Heart left ventricle (tissue), 16 donors: ENCODE data around the gene C12orf56. TPM values are rescaled to one million over a fixed set of nuclear protein-coding genes. Genes with fewer than 3 reads are reported as not detected.

ENCODE experiments used
- ATAC-seq, 4 donors: fragments of 200-7000 bp; cut with Tn5 transposase; one replicate each; pipeline ENCODE4 v1.9.1; 2020 to 2022; ENCODE audit warnings: moderate library complexity in 4 of 4, mild to moderate bottlenecking in 3 of 4, moderate number of reproducible peaks in 1 of 4
- DNase-seq, 5 donors: peaks; one replicate each; pipeline ENCODE4 v3.0.0-alpha.2; 2020
- H3K27ac ChIP-seq, 12 donors: fragments of 200-600 bp; sonication (generic) in 4 of 12; one replicate each; pipeline versions ENCODE4 v1.5.0 to v1.8.0; 2016 to 2022; ENCODE audit warnings: mild to moderate bottlenecking in 2 of 12
- H3K27me3 ChIP-seq, 9 donors: fragments of 200-600 bp; sonication (generic) in 2 of 9; one replicate each; pipeline versions ENCODE4 v1.5.1 to v1.8.0; 2016 to 2022; ENCODE audit warnings: mild to moderate bottlenecking in 3 of 9
- H3K36me3 ChIP-seq, 9 donors: fragments of 200-600 bp; sonication (generic) in 2 of 9; one replicate each; pipeline versions ENCODE4 v1.5.0 to v1.8.0; 2018 to 2022; ENCODE audit warnings: mild to moderate bottlenecking in 2 of 9
- H3K4me1 ChIP-seq, 12 donors: fragments of 200-600 bp; sonication (generic) in 4 of 12; one replicate each; pipeline versions ENCODE4 v1.5.0 to v1.8.0; 2016 to 2022; ENCODE audit warnings: mild to moderate bottlenecking in 3 of 12
- H3K4me3 ChIP-seq, 12 donors: fragments of 200-600 bp; sonication (generic) in 4 of 12; one replicate each; pipeline versions ENCODE4 v1.5.0 to v1.8.0; 2017 to 2022; ENCODE audit warnings: mild to moderate bottlenecking in 9 of 12, moderate library complexity in 4 of 12
- H3K9me3 ChIP-seq, 12 donors: fragments of 200-600 bp; sonication (generic) in 4 of 12; one replicate each; pipeline versions ENCODE4 v1.5.0 to v1.8.0; 2016 to 2022; ENCODE audit warnings: mild to moderate bottlenecking in 1 of 12
- POLR2A ChIP-seq, 2 donors: fragments of 450-650 bp; IDR thresholded peaks; one replicate each; pipeline ENCODE4 v1.6.1; 2017; ENCODE audit warnings: antibody characterized with exemption in 2 of 2, mild to moderate bottlenecking in 2 of 2, moderate library complexity in 2 of 2
- WGBS, 4 donors: extraction: QIAGEN DNeasy Blood & Tissue Kit in 2 of 4; methylation state at CpG; one replicate each; pipeline versions ENCODE4 v1.1.5 to v1.1.7; 2013 to 2018; 5-methylcytosine and 5-hydroxymethylcytosine counted together
- intact Hi-C, 10 donors: fragments of 100-400 bp; cut with DNase I; formaldehyde crosslinking; loops; one replicate each; pipeline versions ENCODE4 v1.11.1 to v1.14.2; 2022
- polyA plus RNA-seq, 2 donors: library from polyadenylated mRNA; stranded (reverse); fragments of 200-250 nt; gene quantifications; one replicate each; pipeline ENCODE4 v1.2.3, GENCODE V29; 2013
- total RNA-seq, 9 donors: library from RNA; depleted of rRNA in 2 of 9; stranded (reverse); fragments of >200 nt in 2 of 9; fragmentation: NEBNext Ultra II Directional in 3 of 9; extraction: Animal tissue kit (Norgen Biotek cat#: 25700) in 3 of 9; gene quantifications; one replicate each; pipeline versions ENCODE4 v1.1.0 to v1.2.4, GENCODE V29; 2016 to 2023
- TF ChIP-seq, protein P1 (sequence below), 12 donors: fragments of 200-600 bp; sonication (generic) in 4 of 12; IDR thresholded peaks; one replicate each; pipeline versions ENCODE4 v1.5.0 to v1.8.0; 2018 to 2022; ENCODE audit warnings: antibody characterized with exemption in 12 of 12, mild to moderate bottlenecking in 5 of 12
- donor health status: ischemic (EF 13 %, LVEDD 7.1; RV severe dilation, severe dysfunction).
- donor health status: healthy with polysubstance abuse.
- donor health status: DM: no; HTN: yes; CAD: no.
- donor health status: DM: no; HTN: no; CAD: no.
- donor health status: ischemic (EF 25% LVEDD 6.9; RV normal size, moderate dysfunction).
- donor health status: ischemic (EF 25% LVEDD 5.7; RV mildly dilated, moderate dysfunction).
- donor health status: healthy.
- donor health status: DM: yes; HTN: yes; CAD: no.
- donor health status: ischemic (EF 35%, LVEDD 5.7; RV mildly dilated, moderate dysfunction).
- donor health status: nonischemic (EF 11% LVEDD 7.7; RV severe dilation, severe dysfunction).
- donor health status: DM: yes; HTN: yes; CAD: no.
- donor health status: PGD.
- donor health status: ischemic (EF 29% LVEDD 5.4; RV normal size, mild dysfunction).
- donor health status: nonischemic (EF 23%, LVEDD 6.1; RV moderate dilation, normal function).

Gene C12orf56
- total and polyA plus RNA-seq, 11 donors, result not detected

DNA sequence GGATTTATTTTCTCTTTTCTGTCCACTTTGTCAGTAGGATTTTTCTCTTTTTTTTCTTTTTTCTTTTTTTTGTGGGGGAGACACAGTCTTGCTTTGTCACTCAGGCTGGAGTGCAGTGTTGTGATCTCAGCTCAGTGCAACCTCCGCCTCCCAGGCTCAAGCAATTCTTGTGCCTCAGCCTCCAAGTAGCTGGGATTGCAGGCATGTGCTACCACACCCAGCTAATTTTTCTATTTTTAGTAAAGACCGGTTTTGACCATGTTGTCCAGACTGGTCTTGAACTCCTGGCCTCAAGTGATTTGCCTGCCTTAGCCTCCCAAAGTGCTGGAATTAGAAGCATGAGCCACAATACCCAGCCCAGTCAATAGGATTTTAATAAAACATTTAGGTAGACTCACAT, 40.3 kb upstream of the C12orf56 start:
- H3K27ac ChIP-seq, result no peak overlapping the region
- no peak for TF ChIP-seq POLR2A (IDR thresholded peaks at IDR 0.05)
- TF ChIP-seq, protein P1, sequence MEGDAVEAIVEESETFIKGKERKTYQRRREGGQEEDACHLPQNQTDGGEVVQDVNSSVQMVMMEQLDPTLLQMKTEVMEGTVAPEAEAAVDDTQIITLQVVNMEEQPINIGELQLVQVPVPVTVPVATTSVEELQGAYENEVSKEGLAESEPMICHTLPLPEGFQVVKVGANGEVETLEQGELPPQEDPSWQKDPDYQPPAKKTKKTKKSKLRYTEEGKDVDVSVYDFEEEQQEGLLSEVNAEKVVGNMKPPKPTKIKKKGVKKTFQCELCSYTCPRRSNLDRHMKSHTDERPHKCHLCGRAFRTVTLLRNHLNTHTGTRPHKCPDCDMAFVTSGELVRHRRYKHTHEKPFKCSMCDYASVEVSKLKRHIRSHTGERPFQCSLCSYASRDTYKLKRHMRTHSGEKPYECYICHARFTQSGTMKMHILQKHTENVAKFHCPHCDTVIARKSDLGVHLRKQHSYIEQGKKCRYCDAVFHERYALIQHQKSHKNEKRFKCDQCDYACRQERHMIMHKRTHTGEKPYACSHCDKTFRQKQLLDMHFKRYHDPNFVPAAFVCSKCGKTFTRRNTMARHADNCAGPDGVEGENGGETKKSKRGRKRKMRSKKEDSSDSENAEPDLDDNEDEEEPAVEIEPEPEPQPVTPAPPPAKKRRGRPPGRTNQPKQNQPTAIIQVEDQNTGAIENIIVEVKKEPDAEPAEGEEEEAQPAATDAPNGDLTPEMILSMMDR (IDR thresholded peaks at IDR 0.05), result no peak
- intact Hi-C loops, result no loop called here
- no peaks in the 10 kb centered on the region for H3K9me3 ChIP-seq
- H3K4me1 ChIP-seq, result no peaks in the 10 kb centered on the region
- 56 to 73% (median 67%) methylated on average over 2 of the region's 2 CpGs for WGBS, 4 donors
- ATAC-seq (no peak), DNase-seq (no peak)
- H3K27me3 ChIP-seq, result no peaks in the 10 kb centered on the region
- no peak overlapping the region for H3K4me3 ChIP-seq
- peaks cover 0 to 100% (median 97%) of the 10 kb centered on the region in 9 donors for H3K36me3 ChIP-seq

- no peaks in the 10 kb centered on the region for H3K9me3 ChIP-seq
- no peak overlapping the region for H3K27ac ChIP-seq
- H3K4me1 ChIP-seq, result no peaks in the 10 kb centered on the region
- H3K4me3 ChIP-seq, result no peak overlapping the region
- H3K27me3 ChIP-seq, result no peaks in the 10 kb centered on the region
- 88 to 96% (median 94%) methylated on average over 4 of the region's 4 CpGs for WGBS, 4 donors
- TF ChIP-seq, protein P1 (IDR thresholded peaks at IDR 0.05), result no peak
- TF ChIP-seq POLR2A (IDR thresholded peaks at IDR 0.05), result no peak
- intact Hi-C loops, result loop anchor here in 2 of 10 donors (10.0 kb wide), 2 partner anchors 56 to 66 kb away; no protein-coding TSS in a partner anchor
- peaks cover 0 to 100% (median 97%) of the 10 kb centered on the region in 9 donors for H3K36me3 ChIP-seq
- DNase-seq, result no peak
- ATAC-seq, result no peak
Measured at GRCh38 chr12:64428956-64429355, 38.4 kb upstream of the C12orf56 start.

GRCh38 chr12:64427988-64428387, 37.4 kb upstream of the C12orf56 start:
- TF ChIP-seq POLR2A (IDR thresholded peaks at IDR 0.05), result no peak
- TF ChIP-seq, protein P1 (IDR thresholded peaks at IDR 0.05), result no peak
- no peaks in the 10 kb centered on the region for H3K4me1 ChIP-seq
- ATAC-seq (no peak), DNase-seq (no peak)
- H3K4me3 ChIP-seq, result no peak overlapping the region
- intact Hi-C loops, result loop anchor here in 2 of 10 donors (10.0 kb wide), 2 partner anchors 57 to 67 kb away; no protein-coding TSS in a partner anchor
- H3K27ac ChIP-seq, result no peak overlapping the region
- WGBS, 4 donors, result 21 to 55% (median 24%) methylated on average over 1 of the region's 1 CpG
- peaks cover 0 to 100% (median 97%) of the 10 kb centered on the region in 9 donors for H3K36me3 ChIP-seq
- H3K27me3 ChIP-seq, result no peaks in the 10 kb centered on the region
- no peaks in the 10 kb centered on the region for H3K9me3 ChIP-seq

DNA sequence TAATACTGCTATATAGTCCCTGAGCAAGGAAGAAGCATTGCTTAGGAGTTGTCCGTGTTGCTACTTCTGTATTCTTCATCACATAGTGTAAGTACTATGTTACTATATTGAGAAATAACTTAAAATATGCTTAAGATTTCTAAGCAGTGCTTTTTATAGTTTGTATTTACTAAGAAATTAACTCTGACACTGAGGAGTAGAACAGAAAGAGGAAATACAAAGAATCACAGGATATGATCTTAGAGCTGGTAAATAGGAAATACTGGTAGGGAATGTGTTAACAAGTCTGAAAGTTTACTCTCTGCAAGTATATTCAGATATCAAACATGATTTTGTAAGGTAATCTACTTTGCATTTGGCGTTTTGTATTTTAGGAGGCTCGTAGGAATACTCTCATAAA, 29.1 kb upstream of the C12orf56 start:
- Histone ChIP-seq H3K27ac (peak overlapping the region in 2 of 12 donors; percentile 6 to 28), H3K36me3 (peaks cover 0 to 100% (median 100%) of the 10 kb centered on the region in 9 donors)

More for the DNA sequence above, 29.1 kb upstream of the C12orf56 start:
- DNase-seq, result no peak
- no peak overlapping the region for H3K4me3 ChIP-seq
- no peaks in the 10 kb centered on the region for H3K9me3 ChIP-seq
- no peak for ATAC-seq
- 60 to 77% (median 63%) methylated on average over 3 of the region's 3 CpGs for WGBS, 4 donors
- no peak for TF ChIP-seq POLR2A (IDR thresholded peaks at IDR 0.05)
- TF ChIP-seq, protein P1 (IDR thresholded peaks at IDR 0.05), result no peak
- intact Hi-C loops, result loop anchor here in 4 of 10 donors (5.0 to 10.0 kb wide), 4 partner anchors 63 to 75 kb away; no protein-coding TSS in a partner anchor
- no peaks in the 10 kb centered on the region for H3K4me1 ChIP-seq
- H3K27me3 ChIP-seq, result no peaks in the 10 kb centered on the region
